ENCODE results near the gene CATSPERB. TPM values are rescaled to one million over a fixed set of nuclear protein-coding genes. Genes with fewer than 3 reads are reported as not detected.
"Not testable (repeated sequence)": the region's sequence is repeated elsewhere in the genome, so short reads cannot be mapped to it uniquely, and the experiment has no call there.

Gene CATSPERB
- total and polyA plus RNA-seq, 2 donors (not counting 1 experiment from before 2014, with no cell fraction given) = not detected

DNA sequence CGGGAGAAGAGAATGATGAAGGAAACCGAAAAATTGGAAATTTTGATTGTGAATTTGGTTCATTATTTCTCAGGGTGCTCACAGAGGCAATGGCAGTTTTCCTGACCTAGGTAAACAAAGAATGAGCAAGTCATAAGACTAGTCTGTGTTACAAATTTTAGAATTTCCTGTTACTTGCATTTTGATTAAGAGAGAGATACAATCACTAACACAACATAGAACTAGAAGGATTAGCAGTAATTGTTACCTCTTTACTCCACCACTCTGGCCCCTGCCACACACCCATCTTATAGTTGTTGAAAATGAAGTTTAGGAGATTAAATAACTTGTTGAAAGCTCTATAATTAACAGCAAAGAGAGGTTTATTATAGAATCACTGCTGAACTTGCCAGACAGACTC, 62.0 kb downstream of the CATSPERB start:
- no peaks in the 10 kb centered on the region for H3K4me1 ChIP-seq (ENCODE audit: control insufficient read depth, extremely low read depth, insufficient read depth, low read length)
- H3K36me3 ChIP-seq (ENCODE audit: control insufficient read depth, insufficient read depth, low read length) = no peaks in the 10 kb centered on the region
- H2AFZ ChIP-seq (ENCODE audit: low read length) = no peak overlapping the region
- DNase-seq (ENCODE audit: low read depth in 2 of 2) = no peak
- H3K9me3 ChIP-seq (ENCODE audit: control insufficient read depth, insufficient read depth, low read depth, low read length) = no peaks in the 10 kb centered on the region
- H3K9ac ChIP-seq (ENCODE audit: insufficient read depth, low read length) = no peak overlapping the region
- no peaks in the 10 kb centered on the region for H3K27me3 ChIP-seq (ENCODE audit: control insufficient read depth, insufficient read depth, low read length)
- no peak overlapping the region for H3K27ac ChIP-seq (ENCODE audit: insufficient read depth, low read length)
- H3K4me3 ChIP-seq (replicated peaks in 1 of 4; ENCODE audit: control extremely low read depth in 1 of 4, insufficient read depth in 1 of 4, low read depth in 3 of 4, low read length in 4 of 4) = no peak overlapping the region
- H3K4me2 ChIP-seq (ENCODE audit: extremely low read depth, insufficient read depth, low read length) = no peak overlapping the region
- TF ChIP-seq, protein P1, sequence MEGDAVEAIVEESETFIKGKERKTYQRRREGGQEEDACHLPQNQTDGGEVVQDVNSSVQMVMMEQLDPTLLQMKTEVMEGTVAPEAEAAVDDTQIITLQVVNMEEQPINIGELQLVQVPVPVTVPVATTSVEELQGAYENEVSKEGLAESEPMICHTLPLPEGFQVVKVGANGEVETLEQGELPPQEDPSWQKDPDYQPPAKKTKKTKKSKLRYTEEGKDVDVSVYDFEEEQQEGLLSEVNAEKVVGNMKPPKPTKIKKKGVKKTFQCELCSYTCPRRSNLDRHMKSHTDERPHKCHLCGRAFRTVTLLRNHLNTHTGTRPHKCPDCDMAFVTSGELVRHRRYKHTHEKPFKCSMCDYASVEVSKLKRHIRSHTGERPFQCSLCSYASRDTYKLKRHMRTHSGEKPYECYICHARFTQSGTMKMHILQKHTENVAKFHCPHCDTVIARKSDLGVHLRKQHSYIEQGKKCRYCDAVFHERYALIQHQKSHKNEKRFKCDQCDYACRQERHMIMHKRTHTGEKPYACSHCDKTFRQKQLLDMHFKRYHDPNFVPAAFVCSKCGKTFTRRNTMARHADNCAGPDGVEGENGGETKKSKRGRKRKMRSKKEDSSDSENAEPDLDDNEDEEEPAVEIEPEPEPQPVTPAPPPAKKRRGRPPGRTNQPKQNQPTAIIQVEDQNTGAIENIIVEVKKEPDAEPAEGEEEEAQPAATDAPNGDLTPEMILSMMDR (conservative IDR thresholded peaks at IDR 0.05 in 1 of 2, IDR thresholded peaks at IDR 0.05 in 1 of 2; ENCODE audit: low read depth in 1 of 2, low read length in 2 of 2) = no peak
- TF ChIP-seq EZH2 (IDR thresholded peaks at IDR 0.05; ENCODE audit: low read length, missing control alignments) = no peak
- no peaks in the 10 kb centered on the region for H3K79me2 ChIP-seq (ENCODE audit: control insufficient read depth, insufficient read depth, low read length)
- H4K20me1 ChIP-seq (ENCODE audit: control insufficient read depth, extremely low read depth, insufficient read depth, low read length) = no peaks in the 10 kb centered on the region

DNA sequence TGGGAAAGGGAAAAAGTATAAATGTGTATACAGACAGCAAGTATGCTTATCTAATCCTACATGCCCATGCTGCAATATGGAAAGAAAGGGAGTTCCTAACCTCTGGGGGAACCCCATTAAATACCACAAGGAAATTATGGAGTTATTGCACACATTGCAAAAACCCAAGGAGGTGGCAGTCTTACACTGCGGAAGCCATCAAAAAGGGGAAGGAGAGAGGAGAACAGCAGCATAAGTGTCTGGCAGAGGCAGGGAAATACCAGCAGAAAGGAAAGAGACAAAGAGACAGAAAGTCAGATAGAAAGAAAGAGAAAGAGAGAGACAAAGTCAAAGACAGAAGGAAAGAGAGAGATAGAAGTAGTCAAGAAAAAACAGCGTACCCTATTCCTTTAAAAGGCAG, 64.8 kb downstream of the CATSPERB start:
- H3K27ac ChIP-seq (ENCODE audit: insufficient read depth, low read length); H3K9ac ChIP-seq (ENCODE audit: insufficient read depth, low read length); H3K27me3 ChIP-seq (ENCODE audit: control insufficient read depth, insufficient read depth, low read length); H2AFZ ChIP-seq (ENCODE audit: low read length); H3K36me3 ChIP-seq (ENCODE audit: control insufficient read depth, insufficient read depth, low read length); H3K9me3 ChIP-seq (ENCODE audit: control insufficient read depth, insufficient read depth, low read depth, low read length); H4K20me1 ChIP-seq (ENCODE audit: control insufficient read depth, extremely low read depth, insufficient read depth, low read length); H3K79me2 ChIP-seq (ENCODE audit: control insufficient read depth, insufficient read depth, low read length); H3K4me1 ChIP-seq (ENCODE audit: control insufficient read depth, extremely low read depth, insufficient read depth, low read length); H3K4me3 ChIP-seq (replicated peaks in 1 of 4; ENCODE audit: control extremely low read depth in 1 of 4, insufficient read depth in 1 of 4, low read depth in 3 of 4, low read length in 4 of 4); H3K4me2 ChIP-seq (ENCODE audit: extremely low read depth, insufficient read depth, low read length); DNase-seq (ENCODE audit: low read depth in 2 of 2): not testable (repeated sequence)

DNA sequence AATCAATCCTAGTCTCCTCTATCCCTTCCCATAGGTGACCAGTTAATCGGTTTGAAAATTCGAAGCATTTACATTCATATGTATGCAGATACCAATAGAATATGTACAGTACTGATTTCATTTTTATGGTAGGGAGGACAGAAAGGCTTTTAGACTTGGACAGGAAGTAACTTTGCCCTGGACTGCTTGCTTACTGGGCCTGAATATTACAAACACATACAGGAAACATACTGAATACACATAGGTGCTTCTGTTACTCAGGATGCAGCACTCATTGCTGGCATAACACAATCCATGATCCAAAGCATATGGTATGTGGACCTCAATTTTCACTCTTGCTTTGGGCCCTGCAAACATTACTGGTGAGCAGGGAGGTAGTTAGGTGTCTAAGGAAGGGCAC, 71.1 kb downstream of the CATSPERB start:
- no peak for DNase-seq (ENCODE audit: low read depth in 2 of 2)
- Histone ChIP-seq H2AFZ (ENCODE audit: low read length) (no peak overlapping the region), H3K4me1 (ENCODE audit: control insufficient read depth, extremely low read depth, insufficient read depth, low read length) (no peaks in the 10 kb centered on the region), H3K9me3 (ENCODE audit: control insufficient read depth, insufficient read depth, low read depth, low read length) (no peaks in the 10 kb centered on the region), H3K4me3 (replicated peaks in 1 of 4; ENCODE audit: control extremely low read depth in 1 of 4, insufficient read depth in 1 of 4, low read depth in 3 of 4, low read length in 4 of 4) (no peak overlapping the region), H3K36me3 (ENCODE audit: control insufficient read depth, insufficient read depth, low read length) (no peaks in the 10 kb centered on the region), H3K79me2 (ENCODE audit: control insufficient read depth, insufficient read depth, low read length) (no peaks in the 10 kb centered on the region), H3K9ac (ENCODE audit: insufficient read depth, low read length) (no peak overlapping the region), H3K27me3 (ENCODE audit: control insufficient read depth, insufficient read depth, low read length) (no peaks in the 10 kb centered on the region), H4K20me1 (ENCODE audit: control insufficient read depth, extremely low read depth, insufficient read depth, low read length) (no peaks in the 10 kb centered on the region), H3K27ac (ENCODE audit: insufficient read depth, low read length) (no peak overlapping the region), H3K4me2 (ENCODE audit: extremely low read depth, insufficient read depth, low read length) (no peak overlapping the region)
- TF ChIP-seq, protein P1 (conservative IDR thresholded peaks at IDR 0.05 in 1 of 2, IDR thresholded peaks at IDR 0.05 in 1 of 2; ENCODE audit: low read depth in 1 of 2, low read length in 2 of 2) = no peak
- TF ChIP-seq EZH2 (IDR thresholded peaks at IDR 0.05; ENCODE audit: low read length, missing control alignments) = no peak
